DMS 273 (cell line): Measurements from ENCODE around the gene C6.
"Not testable (repeated sequence)": the region's sequence is repeated elsewhere in the genome, so short reads cannot be mapped to it uniquely, and the experiment has no call there.

Experiments used
- DNase-seq: peaks from one replicate; lab custom pipeline; 2025; ENCODE audit not compliant: unreplicated experiment; lab: John Stamatoyannopoulos, UW

Gene C6

GRCh38 chr5:41213340-41213739 is at the start of gene C6:
Gene C6 (minus strand): TSS chr5:41213532. CDS start chr5:41203230, 10,302 bp downstream.
- no peak for DNase-seq

- no peak for DNase-seq
These were observed 43.1 kb upstream of the C6 start for GRCh38 chr5:41256400-41256799.

DNA sequence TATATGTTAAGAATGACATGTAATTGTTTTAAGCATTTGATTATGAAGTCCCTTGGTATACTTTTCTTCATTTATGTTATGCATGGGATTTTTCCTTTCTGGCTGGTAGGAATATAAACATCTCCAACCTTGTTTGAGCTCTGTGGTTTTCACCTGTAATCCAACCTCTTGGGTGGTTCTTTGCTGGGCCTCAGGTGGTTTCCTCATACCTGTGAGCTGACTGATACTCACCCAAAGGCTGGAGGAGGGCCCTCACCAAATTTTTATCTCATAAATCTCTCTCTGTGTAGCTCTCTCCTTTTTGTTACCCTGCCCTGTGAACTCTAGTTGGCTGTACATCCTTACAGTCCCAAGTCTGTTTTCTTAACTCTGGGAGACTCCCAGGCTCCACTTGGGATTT is 39.8 kb upstream of the C6 start:
- no peak for DNase-seq

DNA sequence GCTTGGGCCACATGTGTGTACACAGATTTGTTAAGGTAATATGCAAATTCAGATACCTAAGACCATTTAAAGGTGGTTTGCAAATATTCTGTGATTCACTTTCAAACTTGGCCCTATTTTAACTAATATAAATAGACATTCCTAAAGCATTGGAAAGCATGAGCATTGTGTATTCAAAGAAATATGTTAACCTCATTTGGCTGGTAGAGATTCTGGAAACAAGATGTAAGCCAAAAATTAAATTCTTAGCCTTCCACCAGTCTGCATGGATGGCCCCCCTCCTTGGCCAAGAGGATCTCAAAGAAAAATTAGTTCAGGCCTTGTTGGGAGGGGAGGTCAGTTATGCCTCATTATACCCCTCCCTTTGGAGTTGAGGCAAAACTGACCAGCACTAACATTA is 38.7 kb upstream of the C6 start:
- DNase-seq = no peak

GRCh38 chr5:41250351-41250987 is 37.1 kb upstream of the C6 start:
- DNase-seq = no peak

DNA sequence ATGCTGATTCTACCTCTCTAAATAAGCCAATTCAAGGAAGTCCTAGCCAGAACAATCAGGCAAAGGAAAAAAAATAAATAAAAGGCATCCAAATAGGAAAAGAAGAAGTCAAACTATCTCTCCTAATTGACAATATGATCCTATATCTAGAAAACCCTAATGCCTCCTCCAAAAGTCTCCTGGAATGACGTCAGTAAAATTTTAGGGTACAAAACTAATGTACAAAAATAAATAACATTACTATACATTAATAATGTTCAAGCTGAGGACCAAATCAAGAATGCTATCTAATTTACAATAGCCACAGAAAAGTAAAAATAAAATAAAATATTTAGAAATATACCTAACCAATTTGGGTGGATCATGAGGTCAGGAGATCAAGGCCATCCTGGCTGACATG is 33.8 kb upstream of the C6 start:
- DNase-seq = no peak

GRCh38 chr5:41246376-41246775 is 33.0 kb upstream of the C6 start:
- no peak for DNase-seq

DNA sequence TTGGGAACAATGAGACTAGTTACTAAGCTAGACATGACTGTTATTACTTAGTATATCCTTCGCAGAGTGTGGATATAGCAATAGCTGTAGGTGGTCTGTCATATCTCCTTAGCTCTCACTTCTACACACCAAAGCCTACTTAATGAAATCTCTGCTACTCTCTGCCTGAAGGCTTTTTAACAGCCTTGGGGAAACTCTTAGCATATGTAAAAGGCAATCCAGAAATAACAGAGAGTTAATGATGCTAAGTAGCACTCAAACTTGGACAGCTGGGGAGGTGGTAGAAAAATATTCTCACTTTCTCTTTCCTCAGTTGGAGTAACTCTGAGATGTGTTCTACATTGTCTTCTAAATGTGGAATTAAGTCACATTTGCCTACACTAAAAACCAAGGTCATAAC is 30.2 kb upstream of the C6 start:
- DNase-seq = no peak

- DNase-seq = no peak
These were observed 27.7 kb upstream of the C6 start for GRCh38 chr5:41240985-41241384.

DNA sequence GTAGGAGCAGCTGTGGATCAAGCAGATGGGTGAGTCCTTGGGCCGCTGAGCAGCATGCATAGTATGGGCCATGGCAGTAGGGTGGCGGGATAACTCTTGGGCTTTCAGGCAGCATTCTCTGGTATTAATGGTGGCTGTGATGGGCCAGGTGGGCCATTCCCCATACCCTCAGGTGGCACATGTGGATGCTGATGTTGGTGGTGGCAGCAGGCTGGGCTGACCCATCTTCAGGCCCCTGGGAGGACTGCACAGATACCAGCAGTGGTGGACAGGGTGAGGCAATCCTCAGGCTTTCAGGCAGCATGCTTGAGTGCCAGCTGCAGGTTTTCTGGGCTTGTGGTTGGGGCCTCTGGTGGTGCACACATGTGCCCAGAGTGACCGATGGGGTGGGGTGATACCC is 27.1 kb upstream of the C6 start:
- no peak for DNase-seq

GRCh38 chr5:41234475-41234874 is 21.1 kb upstream of the C6 start:
- no peak for DNase-seq

DNA sequence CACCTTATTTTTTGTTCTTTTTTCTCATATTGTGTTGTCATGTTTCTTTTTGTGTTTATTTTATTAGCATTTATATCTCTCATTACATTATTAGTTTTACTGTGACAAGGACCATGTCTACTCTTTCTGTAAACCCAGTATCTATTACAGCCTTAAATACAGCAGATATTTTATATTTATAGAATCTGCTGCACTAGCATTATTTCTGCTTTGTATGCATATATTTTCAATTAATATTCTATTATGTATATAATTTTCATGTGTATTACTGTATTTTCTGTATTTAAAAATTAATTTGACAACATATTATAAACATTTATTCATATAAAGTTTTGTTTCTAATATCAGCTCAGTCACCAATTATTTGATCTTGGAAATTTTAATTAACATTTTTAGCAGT is 19.5 kb upstream of the C6 start:
- DNase-seq = no peak

- DNase-seq = not testable (repeated sequence)
These were observed 16.9 kb upstream of the C6 start for GRCh38 chr5:41230276-41230675.

DNA sequence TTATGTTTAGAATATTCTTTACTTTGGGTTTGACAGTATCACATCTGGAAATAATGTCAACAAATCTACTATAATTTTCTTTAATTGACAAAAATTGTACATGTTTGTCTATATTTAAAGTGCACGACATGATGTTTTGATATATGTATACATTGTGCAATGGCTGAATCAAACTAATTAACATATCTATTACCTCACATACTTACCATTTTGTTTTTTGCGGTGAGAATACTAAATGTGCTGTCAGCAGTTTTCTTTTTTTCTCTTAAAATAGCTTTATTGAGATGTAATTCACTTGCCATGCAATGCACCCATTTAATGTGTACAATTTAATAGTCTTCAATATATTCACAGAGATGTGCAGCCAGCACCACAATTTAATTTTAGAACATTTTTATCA is 10.6 kb upstream of the C6 start:
- DNase-seq = no peak

GRCh38 chr5:41219658-41220269 is 6.4 kb upstream of the C6 start:
- no peak for DNase-seq

DNA sequence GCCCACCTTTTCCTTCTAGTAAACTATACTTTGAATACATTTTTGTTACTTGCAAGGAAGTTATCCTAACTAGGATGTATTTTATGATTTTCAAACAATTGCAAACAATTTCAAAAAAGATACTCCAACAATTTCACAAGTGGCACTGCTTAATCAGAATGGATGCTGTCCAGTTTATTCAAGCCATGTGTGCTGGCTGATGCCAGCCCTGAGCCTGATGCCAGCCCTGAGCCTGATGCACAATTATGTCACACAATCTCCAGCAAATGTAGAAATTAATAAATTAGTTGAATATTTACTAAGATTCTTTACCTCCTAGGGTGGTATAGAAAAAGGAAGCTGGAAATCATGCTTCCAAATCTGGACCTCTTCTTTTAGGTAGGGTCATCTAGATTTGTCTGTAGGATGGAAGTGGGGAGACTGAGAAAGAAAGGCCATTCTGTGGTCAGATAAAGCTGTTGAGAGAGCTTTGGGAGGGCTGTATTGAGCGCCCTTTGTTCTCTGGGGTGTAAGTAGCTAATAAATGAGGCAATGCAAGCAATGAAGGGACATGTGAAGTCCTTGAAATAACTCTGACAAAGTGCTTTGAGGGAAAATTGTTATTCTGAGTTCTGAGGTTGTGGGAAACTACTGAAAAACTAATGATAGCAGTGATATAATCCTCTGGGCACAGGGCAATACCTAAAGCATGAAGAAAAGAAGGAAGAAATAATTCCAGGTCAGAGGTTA is 5.8 kb upstream of the C6 start:
- no peak for DNase-seq

GRCh38 chr5:41214182-41214581 is 850 bp upstream of the C6 start:
- no peak for DNase-seq

- DNase-seq = no peak
These were observed 397 bp downstream of the C6 start for GRCh38 chr5:41212935-41213334.

DNA sequence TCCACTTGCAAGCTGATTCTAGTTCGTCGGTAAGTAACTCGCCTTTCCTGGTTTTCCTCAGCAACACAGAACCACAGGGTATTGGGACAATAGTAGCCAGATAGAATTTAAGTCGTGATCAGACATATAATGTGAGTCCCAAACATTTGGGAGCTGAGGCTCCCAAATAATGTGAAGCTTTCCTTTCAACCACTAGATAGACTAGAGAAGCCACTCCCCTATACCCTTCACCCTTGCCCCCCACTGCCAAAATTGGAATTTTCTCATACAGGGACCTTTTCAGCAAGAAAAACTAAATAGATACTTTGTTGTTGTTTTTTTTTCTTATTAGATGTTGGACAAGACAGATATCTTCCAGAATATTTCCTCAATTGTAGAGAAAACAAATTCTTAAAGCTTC is 1.9 kb downstream of the C6 start:
- no peak for DNase-seq

DNA sequence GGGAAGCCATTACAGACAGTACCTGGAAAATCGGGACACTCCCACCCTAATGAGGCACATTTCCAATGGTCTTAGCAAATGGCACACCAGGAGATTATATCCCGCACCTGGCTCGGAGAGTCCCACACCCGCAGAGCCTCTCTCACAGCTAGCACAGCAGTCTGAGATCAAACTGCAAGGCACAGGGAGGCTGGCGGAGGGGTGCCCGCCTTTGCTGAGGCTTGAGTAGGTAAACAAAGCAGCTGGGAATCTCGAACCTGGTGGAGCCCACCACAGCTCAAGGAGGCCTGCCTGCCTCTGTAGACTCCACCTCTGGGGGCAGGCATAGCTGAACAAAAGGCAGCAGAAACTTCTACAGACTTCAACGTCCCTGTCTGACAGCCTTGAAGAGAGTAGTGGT is 7.9 kb downstream of the C6 start:
- not testable (repeated sequence) for DNase-seq

DNA sequence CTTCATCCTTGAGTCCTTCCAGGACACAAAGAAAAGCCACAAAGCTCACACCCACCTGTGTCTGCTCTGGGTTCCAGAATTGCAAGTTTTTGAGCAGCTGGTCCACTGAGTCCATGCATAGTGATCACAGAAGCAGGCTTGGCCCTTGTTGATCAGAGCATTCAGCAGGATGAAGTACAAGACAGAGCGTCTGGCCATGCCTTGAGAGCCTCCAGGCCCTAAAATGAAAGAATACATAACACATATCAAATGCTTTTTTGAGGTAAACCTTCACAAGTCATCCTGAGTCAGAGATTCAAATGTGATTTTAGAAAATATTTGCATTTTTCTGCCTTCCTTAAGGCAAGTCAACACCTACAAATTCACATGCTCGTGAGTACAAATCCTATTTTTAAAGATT is 10.3 kb downstream of the C6 start:
- no peak for DNase-seq

DNA sequence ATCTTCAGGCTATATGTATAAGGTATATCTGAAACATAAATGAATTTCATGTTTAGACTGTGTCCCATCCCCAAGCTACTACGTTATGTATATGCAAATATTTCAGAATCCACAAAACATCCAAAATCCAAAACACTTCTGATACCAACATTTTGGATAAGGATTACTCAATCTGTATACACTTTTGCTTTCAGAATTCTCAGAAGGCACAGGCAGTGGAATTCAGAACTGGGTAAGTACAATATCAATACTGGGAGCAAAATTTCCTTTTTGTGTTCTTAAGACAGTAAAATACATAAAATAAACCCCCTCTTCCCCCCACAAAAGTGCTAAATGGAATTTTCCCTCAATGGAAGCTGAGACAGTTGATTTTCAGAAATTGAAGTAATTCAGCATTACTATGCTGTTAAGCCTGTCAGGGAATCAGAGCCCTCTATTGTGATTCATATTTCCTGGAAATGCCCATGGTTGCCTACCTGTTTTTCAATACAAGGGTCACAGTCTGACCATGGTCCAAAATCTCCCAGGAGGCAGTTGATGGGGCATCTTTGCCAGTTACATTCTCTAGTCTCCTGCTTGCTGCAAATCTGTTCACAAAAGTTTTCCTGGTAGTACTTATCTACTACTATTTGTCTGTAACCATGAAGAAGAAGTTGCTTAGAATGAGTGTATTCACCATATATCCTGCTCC is 12.1 kb downstream of the C6 start:
- DNase-seq = no peak
